Ecto neural progenitor cell (in vitro differentiated cells): ENCODE measurements around the gene NPFFR1.
"Not testable (repeated sequence)": the region's sequence is repeated elsewhere in the genome, so short reads cannot be mapped to it uniquely, and the experiment has no call there.

ENCODE experiments used
- DNase-seq: peaks from one replicate; pipeline ENCODE4 v3.0.0-alpha.2; 2018; ENCODE audit warnings: low spot score

The NPFFR1 gene

GRCh38 chr10:70285476-70285831 lies 1.6 kb upstream of the NPFFR1 start:
- no peak for DNase-seq

GRCh38 chr10:70284542-70285475 lies 1.0 kb upstream of the NPFFR1 start:
- DNase-seq = no peak

- DNase-seq = no peak
These were observed 746 bp downstream of the NPFFR1 start for GRCh38 chr10:70283071-70283444.

- no peak for DNase-seq
These were observed 2.2 kb downstream of the NPFFR1 start for GRCh38 chr10:70281609-70282008.

- DNase-seq = no peak
These were observed 3.7 kb downstream of the NPFFR1 start for GRCh38 chr10:70280099-70280498.

GRCh38 chr10:70277396-70278030 lies 6.3 kb downstream of the NPFFR1 start:
- DNase-seq = no peak

- no peak for DNase-seq
These were observed 9.2 kb downstream of the NPFFR1 start for GRCh38 chr10:70274643-70275042.

GRCh38 chr10:70272925-70273316 lies 10.9 kb downstream of the NPFFR1 start:
- no peak for DNase-seq

- no peak for DNase-seq
These were observed 11.5 kb downstream of the NPFFR1 start for GRCh38 chr10:70271996-70272924.

- DNase-seq = no peak
These were observed 12.9 kb downstream of the NPFFR1 start for GRCh38 chr10:70270952-70271351.

GRCh38 chr10:70269741-70270140 lies 14.1 kb downstream of the NPFFR1 start:
- no peak for DNase-seq

GRCh38 chr10:70268376-70268775 lies 15.4 kb downstream of the NPFFR1 start:
- no peak for DNase-seq

GRCh38 chr10:70267161-70267933 lies 16.5 kb downstream of the NPFFR1 start:
- DNase-seq = no peak

GRCh38 chr10:70266701-70267100 lies 17.1 kb downstream of the NPFFR1 start:
- no peak for DNase-seq

- DNase-seq = no peak
These were observed 17.7 kb downstream of the NPFFR1 start for GRCh38 chr10:70266056-70266455.

GRCh38 chr10:70265032-70265689 lies 18.6 kb downstream of the NPFFR1 start:
- no peak for DNase-seq

GRCh38 chr10:70260734-70261133 lies 23.1 kb downstream of the NPFFR1 start:
- DNase-seq = no peak

GRCh38 chr10:70260259-70260658 lies 23.5 kb downstream of the NPFFR1 start:
- DNase-seq = no peak

- no peak for DNase-seq
These were observed 25.6 kb downstream of the NPFFR1 start for GRCh38 chr10:70258216-70258615.

- not testable (repeated sequence) for DNase-seq
These were observed 26.0 kb downstream of the NPFFR1 start for GRCh38 chr10:70257816-70258215.

GRCh38 chr10:70256463-70256862 lies 27.3 kb downstream of the NPFFR1 start:
- no peak for DNase-seq
